ENCODE results near the gene SDCCAG8.

GRCh38 chr1:243266231-243266630, 10.4 kb downstream of the SDCCAG8 start:
- TF ChIP-seq POLR2A (IDR thresholded peaks at IDR 0.05; ENCODE audit: low read length) (no peak), GATA1 (IDR thresholded peaks at IDR 0.05; ENCODE audit: low read depth, low read length) (no peak)

All from erythroblast (primary cell).